ENCODE data around the gene SMG6. TPM values are rescaled to one million over a fixed set of nuclear protein-coding genes. Genes with fewer than 3 reads are reported as not detected.

Gene SMG6
- total RNA-seq, 1 experiment from 2014 or later, result 33.8 TPM

DNA sequence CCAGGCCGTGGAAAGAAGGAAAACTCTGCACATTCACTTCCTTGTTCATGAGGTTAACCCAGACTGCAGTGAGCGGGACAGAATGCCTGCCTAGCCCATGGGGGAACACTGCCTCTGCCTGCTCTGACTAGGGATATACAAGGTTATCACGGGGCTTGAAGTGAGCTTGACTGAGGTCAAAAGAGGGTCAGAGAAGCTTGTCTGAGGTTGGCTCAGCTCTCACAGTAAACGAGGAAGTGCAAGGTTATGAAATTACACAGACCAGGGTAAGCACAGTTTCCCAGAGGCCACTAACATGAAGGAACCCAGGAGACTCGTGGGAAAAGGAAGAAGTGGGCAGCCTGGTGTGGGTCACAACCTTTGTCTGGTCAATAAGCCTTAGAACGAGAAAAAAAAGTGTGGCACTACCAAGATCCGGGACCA lies 220.0 kb downstream of the SMG6 start:
- DNase-seq, result peak; percentile 38 to 54
- BruUV-seq (replicated peaks), result no TSS peak
- ChIA-PET CTCF (interaction anchor here (0.9 to 2.3 kb wide), 3 partner anchors 9 to 161 kb away, joined by 3 to 13 read pairs (median 5); partner anchors contain the start of gene HIC1), POLR2A (no interaction called here)
- Mint-ChIP-seq H3K36me3 (ENCODE audit: insufficient read depth, unreplicated experiment) (peaks cover 14% of the 10 kb centered on the region), H3K9me3 (ENCODE audit: unreplicated experiment) (no peaks in the 10 kb centered on the region), H3K27me3 (ENCODE audit: insufficient read depth, unreplicated experiment) (no peaks in the 10 kb centered on the region), H3K4me3 (ENCODE audit: unreplicated experiment) (no peak overlapping the region), H3K4me1 (ENCODE audit: low read depth, unreplicated experiment) (peaks cover 39% of the 10 kb centered on the region), H3K27ac (ENCODE audit: unreplicated experiment) (no peak overlapping the region)
- Histone ChIP-seq H3K36me3 (ENCODE audit: control insufficient read depth, insufficient read depth, low read length) (peaks cover 3% of the 10 kb centered on the region; the same call in 1 of the 2 replicates), H3K9me3 (no peaks in the 10 kb centered on the region), H3K4me3 (ENCODE audit: low read depth, low read length) (no peak overlapping the region), H3K27me3 (replicated peaks; ENCODE audit: control insufficient read depth, insufficient read depth, low read length) (no peaks in the 10 kb centered on the region), H3K4me1 (peaks cover 37% of the 10 kb centered on the region)
- TF ChIP-seq, protein P1, sequence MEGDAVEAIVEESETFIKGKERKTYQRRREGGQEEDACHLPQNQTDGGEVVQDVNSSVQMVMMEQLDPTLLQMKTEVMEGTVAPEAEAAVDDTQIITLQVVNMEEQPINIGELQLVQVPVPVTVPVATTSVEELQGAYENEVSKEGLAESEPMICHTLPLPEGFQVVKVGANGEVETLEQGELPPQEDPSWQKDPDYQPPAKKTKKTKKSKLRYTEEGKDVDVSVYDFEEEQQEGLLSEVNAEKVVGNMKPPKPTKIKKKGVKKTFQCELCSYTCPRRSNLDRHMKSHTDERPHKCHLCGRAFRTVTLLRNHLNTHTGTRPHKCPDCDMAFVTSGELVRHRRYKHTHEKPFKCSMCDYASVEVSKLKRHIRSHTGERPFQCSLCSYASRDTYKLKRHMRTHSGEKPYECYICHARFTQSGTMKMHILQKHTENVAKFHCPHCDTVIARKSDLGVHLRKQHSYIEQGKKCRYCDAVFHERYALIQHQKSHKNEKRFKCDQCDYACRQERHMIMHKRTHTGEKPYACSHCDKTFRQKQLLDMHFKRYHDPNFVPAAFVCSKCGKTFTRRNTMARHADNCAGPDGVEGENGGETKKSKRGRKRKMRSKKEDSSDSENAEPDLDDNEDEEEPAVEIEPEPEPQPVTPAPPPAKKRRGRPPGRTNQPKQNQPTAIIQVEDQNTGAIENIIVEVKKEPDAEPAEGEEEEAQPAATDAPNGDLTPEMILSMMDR (IDR thresholded peaks at IDR 0.05; ENCODE audit: insufficient read depth in 1 of 2, low read depth in 1 of 2, low read length in 1 of 2, severe bottlenecking in 1 of 2, unreplicated experiment in 1 of 2), result no peak
- intact Hi-C loops (cut with micrococcal nuclease; ENCODE audit: unreplicated experiment), result no loop called here

DNA sequence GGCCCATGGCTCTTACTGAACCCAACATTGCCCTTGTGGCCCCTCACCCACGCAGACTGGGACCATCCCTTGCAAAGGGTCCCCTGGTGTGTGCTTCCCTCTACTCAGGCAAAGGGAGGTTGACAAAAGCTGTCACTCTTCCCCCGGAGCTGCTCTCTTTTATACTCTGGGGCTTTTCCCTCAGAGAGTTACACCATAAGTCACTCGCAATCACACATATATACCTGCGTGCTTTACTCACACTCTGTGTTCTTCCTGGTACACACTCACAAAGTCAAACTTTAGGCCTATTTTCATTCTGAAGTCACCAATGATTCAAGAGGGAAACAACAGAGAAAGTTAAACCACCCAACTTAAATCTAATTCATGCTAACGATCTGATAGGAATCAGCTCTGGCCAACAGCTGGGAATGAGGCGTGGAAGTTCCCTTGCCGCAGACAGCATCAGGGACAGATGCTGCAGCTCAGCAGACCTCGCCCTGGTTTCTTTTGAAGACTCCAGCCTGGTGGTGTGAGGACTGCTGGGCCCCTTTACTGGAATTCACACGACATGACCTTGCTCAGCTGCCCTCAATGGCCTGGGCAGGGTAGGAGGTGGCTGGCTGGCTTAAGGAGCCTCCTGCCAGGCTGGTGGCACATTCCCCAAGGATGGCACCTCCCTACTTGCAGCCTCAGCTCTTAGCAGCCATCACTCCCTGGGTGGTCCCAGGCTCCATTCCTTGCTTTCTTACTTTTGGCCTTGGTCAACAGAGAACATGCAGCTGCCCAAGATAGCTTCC lies 221.4 kb downstream of the SMG6 start:
- Histone ChIP-seq H3K4me3 (ENCODE audit: low read depth, low read length) (no peak overlapping the region), H3K9me3 (no peaks in the 10 kb centered on the region), H3K4me1 (peaks cover 37% of the 10 kb centered on the region), H3K36me3 (ENCODE audit: control insufficient read depth, insufficient read depth, low read length) (peaks cover 5% of the 10 kb centered on the region; the same call in 1 of the 2 replicates), H3K27me3 (replicated peaks; ENCODE audit: control insufficient read depth, insufficient read depth, low read length) (no peaks in the 10 kb centered on the region)
- H3K4me1 Mint-ChIP-seq (ENCODE audit: low read depth, unreplicated experiment), result peaks cover 39% of the 10 kb centered on the region
- no peaks in the 10 kb centered on the region for H3K27me3 Mint-ChIP-seq (ENCODE audit: insufficient read depth, unreplicated experiment)
- no peaks in the 10 kb centered on the region for H3K9me3 Mint-ChIP-seq (ENCODE audit: unreplicated experiment)
- no peak overlapping the region for H3K27ac Mint-ChIP-seq (ENCODE audit: unreplicated experiment)
- ChIA-PET POLR2A (no interaction called here), CTCF (interaction anchor here (0.8 to 2.3 kb wide), 2 partner anchors 27 to 228 kb away, joined by 3 to 13 read pairs; partner anchors contain the start of gene HIC1)
- peaks cover 17% of the 10 kb centered on the region for H3K36me3 Mint-ChIP-seq (ENCODE audit: insufficient read depth, unreplicated experiment)
- no TSS peak for BruUV-seq (replicated peaks)
- no peak for DNase-seq
- H3K4me3 Mint-ChIP-seq (ENCODE audit: unreplicated experiment), result no peak overlapping the region
- intact Hi-C loops (cut with micrococcal nuclease; ENCODE audit: unreplicated experiment), result no loop called here
- TF ChIP-seq, protein P1 (IDR thresholded peaks at IDR 0.05; ENCODE audit: insufficient read depth in 1 of 2, low read depth in 1 of 2, low read length in 1 of 2, severe bottlenecking in 1 of 2, unreplicated experiment in 1 of 2), result no peak

DNA sequence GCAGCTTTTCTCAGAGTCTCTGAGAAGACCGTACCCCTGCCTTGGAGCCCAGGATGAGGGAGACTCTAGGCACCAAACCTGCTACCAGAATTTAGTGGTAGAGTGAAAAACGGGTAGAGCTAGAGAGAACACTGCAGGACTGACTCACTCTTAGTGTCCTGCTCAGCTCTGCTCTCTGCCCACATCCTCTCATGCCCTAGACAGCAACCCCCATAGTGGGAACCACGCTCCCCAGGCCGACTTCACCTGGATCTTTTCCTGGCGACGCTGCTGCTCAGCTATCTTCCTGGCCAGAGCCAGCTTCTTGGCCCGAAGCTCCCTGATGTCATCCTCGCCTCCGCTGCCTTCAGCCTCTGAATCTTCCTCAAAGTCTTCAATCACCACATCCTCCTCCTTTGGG lies 222.0 kb downstream of the SMG6 start:
- Mint-ChIP-seq H3K9me3 (ENCODE audit: unreplicated experiment) (no peaks in the 10 kb centered on the region), H3K36me3 (ENCODE audit: insufficient read depth, unreplicated experiment) (peaks cover 21% of the 10 kb centered on the region), H3K27me3 (ENCODE audit: insufficient read depth, unreplicated experiment) (no peaks in the 10 kb centered on the region), H3K27ac (ENCODE audit: unreplicated experiment) (no peak overlapping the region), H3K4me3 (ENCODE audit: unreplicated experiment) (no peak overlapping the region), H3K4me1 (ENCODE audit: low read depth, unreplicated experiment) (peaks cover 39% of the 10 kb centered on the region)
- Histone ChIP-seq H3K4me1 (peaks cover 37% of the 10 kb centered on the region), H3K9me3 (no peaks in the 10 kb centered on the region), H3K36me3 (ENCODE audit: control insufficient read depth, insufficient read depth, low read length) (peaks cover 7% of the 10 kb centered on the region; the same call in 1 of the 2 replicates), H3K4me3 (ENCODE audit: low read depth, low read length) (no peak overlapping the region), H3K27me3 (replicated peaks; ENCODE audit: control insufficient read depth, insufficient read depth, low read length) (no peaks in the 10 kb centered on the region)
- ChIA-PET CTCF (interaction anchor here (0.8 kb wide), 1 partner anchor 228 kb away, joined by 3 read pairs; no protein-coding TSS in a partner anchor), POLR2A (no interaction called here)
- BruUV-seq (replicated peaks), result no TSS peak
- no peak for DNase-seq
- TF ChIP-seq, protein P1 (IDR thresholded peaks at IDR 0.05; ENCODE audit: insufficient read depth in 1 of 2, low read depth in 1 of 2, low read length in 1 of 2, severe bottlenecking in 1 of 2, unreplicated experiment in 1 of 2), result no peak
- intact Hi-C loops (cut with micrococcal nuclease; ENCODE audit: unreplicated experiment), result no loop called here
